ENCODE results near the gene BMP2K. TPM values are rescaled to one million over a fixed set of nuclear protein-coding genes. Genes with fewer than 3 reads are reported as not detected.

BMP2K gene
- polyA plus RNA-seq (2012; ENCODE audit: low read depth, missing spikeins): 3.7 TPM

DNA sequence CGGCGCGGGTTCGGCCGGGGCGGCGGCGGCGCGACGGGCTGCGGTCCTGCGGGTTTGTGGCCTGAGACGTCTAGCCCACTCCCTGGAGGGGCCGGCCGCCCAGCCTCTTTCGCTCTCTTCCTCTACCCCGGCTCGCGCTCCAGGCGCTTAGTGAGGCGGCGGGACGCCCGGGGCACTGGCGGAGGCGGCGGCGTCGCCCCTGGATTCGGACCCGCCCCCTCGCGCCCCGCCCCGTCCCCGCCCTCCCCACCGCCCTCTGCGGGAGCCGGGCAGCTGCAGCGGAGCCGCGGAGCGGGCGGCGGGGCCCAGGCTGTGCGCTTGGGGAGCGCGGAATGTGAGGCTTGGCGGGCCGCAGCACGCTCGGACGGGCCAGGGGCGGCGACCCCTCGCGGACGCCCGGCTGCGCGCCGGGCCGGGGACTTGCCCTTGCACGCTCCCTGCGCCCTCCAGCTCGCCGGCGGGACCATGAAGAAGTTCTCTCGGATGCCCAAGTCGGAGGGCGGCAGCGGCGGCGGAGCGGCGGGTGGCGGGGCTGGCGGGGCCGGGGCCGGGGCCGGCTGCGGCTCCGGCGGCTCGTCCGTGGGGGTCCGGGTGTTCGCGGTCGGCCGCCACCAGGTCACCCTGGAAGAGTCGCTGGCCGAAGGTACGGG, at the start of gene BMP2K:
BMP2K (plus strand) TSS at position 272 of the 650 bp plus-strand sequence; CDS start at position 466, 194 bp downstream.
- FAIRE-seq: no peak
- peak; percentile 60 for TF ChIP-seq POLR2A (IDR thresholded peaks at IDR 0.05; ENCODE audit: low read depth, low read length)
- no peak for TF ChIP-seq POLR2AphosphoS5 (IDR thresholded peaks at IDR 0.05; ENCODE audit: low read depth, low read length)
- peak; percentile 63; the same call in 1 of the 2 replicates for TF ChIP-seq TAF1 (IDR thresholded peaks at IDR 0.05; ENCODE audit: low read depth, low read length)
- TF ChIP-seq PAX5 (IDR thresholded peaks at IDR 0.05; ENCODE audit: insufficient read depth, low read length, severe bottlenecking): no peak
- no peak for TF ChIP-seq SPI1 (IDR thresholded peaks at IDR 0.05; ENCODE audit: low read depth, low read length)
- no peak for TF ChIP-seq POU2F2 (IDR thresholded peaks at IDR 0.05; ENCODE audit: low read depth, low read length)
- DNase-seq (ENCODE audit: insufficient read length, low spot score): peak; percentile 66

DNA sequence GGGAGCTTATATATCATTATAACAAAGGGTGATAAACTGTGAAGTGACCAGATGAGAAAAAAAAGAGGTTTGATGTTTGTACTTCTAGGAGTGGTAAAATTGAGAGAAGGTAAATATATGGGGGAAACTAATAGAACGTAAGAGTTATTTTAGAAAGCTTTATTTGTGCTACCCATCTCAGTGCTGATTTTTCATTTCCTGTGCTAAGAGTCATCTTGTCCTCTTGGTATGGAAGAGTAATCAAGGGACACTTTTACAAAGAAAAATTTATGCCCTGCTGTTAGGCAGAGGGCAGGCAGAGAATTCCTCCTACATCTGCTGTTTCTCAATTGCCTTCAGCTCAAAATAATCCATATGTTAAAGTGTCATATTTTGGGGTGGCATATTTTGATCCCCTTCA, 49.6 kb upstream of the BMP2K start:
- TF ChIP-seq TAF1 (IDR thresholded peaks at IDR 0.05; ENCODE audit: low read depth, low read length) (no peak), POLR2AphosphoS5 (IDR thresholded peaks at IDR 0.05; ENCODE audit: low read depth, low read length) (no peak), POLR2A (IDR thresholded peaks at IDR 0.05; ENCODE audit: low read depth, low read length) (no peak), SPI1 (IDR thresholded peaks at IDR 0.05; ENCODE audit: low read depth, low read length) (no peak), POU2F2 (IDR thresholded peaks at IDR 0.05; ENCODE audit: low read depth, low read length) (no peak), PAX5 (IDR thresholded peaks at IDR 0.05; ENCODE audit: insufficient read depth, low read length, severe bottlenecking) (no peak)
- no peak for DNase-seq (ENCODE audit: insufficient read length, low spot score)
- FAIRE-seq: no peak

DNA sequence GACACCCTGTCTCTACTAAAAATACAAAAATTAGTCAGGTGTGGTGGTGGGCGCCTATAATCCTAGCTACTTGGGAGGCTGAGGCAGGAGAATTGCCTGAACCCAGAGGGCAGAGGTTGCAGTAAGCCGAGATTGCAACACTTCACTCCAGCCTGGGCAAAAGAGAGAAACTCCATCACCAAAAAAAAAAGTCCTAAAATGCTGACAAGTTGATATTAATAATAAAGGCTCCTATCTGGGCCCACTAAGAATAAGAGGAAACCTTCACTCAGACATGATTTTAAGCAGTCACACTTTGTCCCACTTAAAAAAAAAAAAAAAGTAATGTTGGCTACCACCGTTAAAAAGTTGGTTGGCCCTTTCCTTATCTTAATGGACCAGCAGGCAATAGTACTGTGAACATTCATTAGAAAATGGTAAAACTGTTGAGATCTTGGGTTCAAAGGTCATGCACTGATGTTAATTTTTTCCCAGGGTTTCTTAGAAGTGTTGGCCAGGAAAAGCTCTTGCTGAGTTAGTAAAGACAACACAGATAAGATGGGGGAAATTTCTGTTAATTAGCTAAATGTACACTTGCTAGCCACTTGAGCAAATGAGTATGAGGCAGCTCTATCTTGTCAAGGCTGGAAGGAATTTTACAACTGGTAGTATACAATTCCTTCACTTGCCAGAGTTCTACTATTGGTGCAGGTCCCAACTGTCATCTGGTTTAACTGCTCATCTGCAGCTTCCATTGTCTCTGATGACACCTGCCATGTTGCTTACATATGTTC, 43.6 kb upstream of the BMP2K start:
- FAIRE-seq (no peak), DNase-seq (ENCODE audit: insufficient read length, low spot score) (no peak)
- no peak for TF ChIP-seq POLR2A (IDR thresholded peaks at IDR 0.05; ENCODE audit: low read depth, low read length)
- no peak for TF ChIP-seq POU2F2 (IDR thresholded peaks at IDR 0.05; ENCODE audit: low read depth, low read length)
- TF ChIP-seq PAX5 (IDR thresholded peaks at IDR 0.05; ENCODE audit: insufficient read depth, low read length, severe bottlenecking): no peak
- TF ChIP-seq POLR2AphosphoS5 (IDR thresholded peaks at IDR 0.05; ENCODE audit: low read depth, low read length): no peak
- no peak for TF ChIP-seq TAF1 (IDR thresholded peaks at IDR 0.05; ENCODE audit: low read depth, low read length)

DNA sequence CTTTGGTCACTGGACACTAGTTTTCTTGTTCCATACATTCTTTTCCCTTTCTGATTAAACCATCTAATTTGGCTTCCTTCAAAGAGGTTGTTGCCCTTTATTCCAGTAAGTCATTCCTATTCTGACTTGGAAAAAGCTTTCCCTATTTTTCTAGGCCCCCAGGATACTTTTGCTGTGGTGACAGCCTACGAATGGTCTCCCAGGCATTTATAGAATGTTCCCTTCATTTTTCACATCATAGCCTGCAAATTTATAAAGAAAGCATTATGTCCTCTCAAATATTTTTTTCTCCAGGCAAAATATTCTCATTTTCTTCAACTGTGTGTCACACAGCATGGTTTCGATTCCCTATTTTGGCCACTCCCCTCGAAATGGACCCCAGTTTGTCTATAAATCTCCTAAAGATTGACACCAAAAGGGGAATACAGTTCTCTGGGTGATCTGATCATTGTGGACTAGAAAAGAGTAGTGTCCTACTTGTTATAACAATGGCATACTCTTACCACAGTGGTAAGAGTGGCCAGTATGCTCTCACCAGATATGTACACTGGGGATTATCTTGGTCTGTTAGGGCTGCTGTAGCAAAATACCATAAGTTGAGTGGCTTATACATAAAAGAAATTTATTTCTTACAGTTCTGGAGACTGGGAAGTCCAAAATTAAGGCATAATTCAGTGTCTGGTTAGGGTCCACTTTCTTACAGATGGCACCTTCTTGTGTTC, 41.5 kb upstream of the BMP2K start:
- DNase-seq (ENCODE audit: insufficient read length, low spot score): no peak
- FAIRE-seq: peak; percentile 78
- TF ChIP-seq PAX5 (IDR thresholded peaks at IDR 0.05; ENCODE audit: insufficient read depth, low read length, severe bottlenecking) (no peak), SPI1 (IDR thresholded peaks at IDR 0.05; ENCODE audit: low read depth, low read length) (peak; percentile 86)

DNA sequence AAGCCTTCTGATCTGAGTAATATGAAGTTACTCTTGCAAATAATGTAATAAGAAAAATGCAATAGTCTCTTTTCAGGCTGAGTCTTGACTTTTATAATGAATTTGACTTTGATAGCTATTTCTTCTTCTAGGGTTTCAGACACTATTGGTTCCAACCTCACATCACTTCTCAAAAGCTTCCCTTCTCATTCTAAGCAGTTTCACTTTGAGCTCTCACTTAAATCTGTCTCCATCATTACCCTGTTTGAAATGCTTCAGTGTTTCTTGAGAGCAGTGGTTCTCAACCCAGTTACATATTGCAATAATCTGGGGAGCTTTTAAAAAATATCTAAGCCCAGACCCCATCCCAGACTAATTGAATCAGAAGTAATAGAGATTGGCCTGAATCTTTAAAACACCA, 40.5 kb upstream of the BMP2K start:
- TF ChIP-seq TAF1 (IDR thresholded peaks at IDR 0.05; ENCODE audit: low read depth, low read length) (no peak), SPI1 (IDR thresholded peaks at IDR 0.05; ENCODE audit: low read depth, low read length) (no peak), POLR2A (IDR thresholded peaks at IDR 0.05; ENCODE audit: low read depth, low read length) (no peak), POU2F2 (IDR thresholded peaks at IDR 0.05; ENCODE audit: low read depth, low read length) (no peak), POLR2AphosphoS5 (IDR thresholded peaks at IDR 0.05; ENCODE audit: low read depth, low read length) (no peak), PAX5 (IDR thresholded peaks at IDR 0.05; ENCODE audit: insufficient read depth, low read length, severe bottlenecking) (no peak)
- DNase-seq (ENCODE audit: insufficient read length, low spot score) (no peak), FAIRE-seq (no peak)

DNA sequence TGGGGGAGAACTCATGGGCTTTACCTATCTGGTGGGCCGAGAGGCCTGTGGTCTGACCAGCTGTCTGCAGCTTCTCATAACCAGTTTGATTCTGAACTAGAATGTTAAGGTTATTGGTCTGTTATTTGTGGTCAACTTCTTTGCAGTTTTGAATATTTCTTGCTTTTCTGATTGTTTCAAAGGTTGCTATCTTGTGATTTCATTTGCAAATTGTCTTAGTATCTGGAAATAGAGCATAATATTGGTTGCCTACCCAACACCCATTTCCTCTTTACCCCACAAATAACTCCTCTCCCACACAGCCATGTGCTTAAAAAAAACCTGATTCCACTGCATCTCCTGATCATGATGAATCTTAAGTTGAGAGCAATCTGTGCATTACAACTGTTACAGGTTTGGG, 39.1 kb upstream of the BMP2K start:
- FAIRE-seq (peak; percentile 85), DNase-seq (ENCODE audit: insufficient read length, low spot score) (no peak)
- TF ChIP-seq SPI1 (IDR thresholded peaks at IDR 0.05; ENCODE audit: low read depth, low read length) (peak; percentile 54; the same call in 1 of the 2 replicates), POLR2A (IDR thresholded peaks at IDR 0.05; ENCODE audit: low read depth, low read length) (no peak)

DNA sequence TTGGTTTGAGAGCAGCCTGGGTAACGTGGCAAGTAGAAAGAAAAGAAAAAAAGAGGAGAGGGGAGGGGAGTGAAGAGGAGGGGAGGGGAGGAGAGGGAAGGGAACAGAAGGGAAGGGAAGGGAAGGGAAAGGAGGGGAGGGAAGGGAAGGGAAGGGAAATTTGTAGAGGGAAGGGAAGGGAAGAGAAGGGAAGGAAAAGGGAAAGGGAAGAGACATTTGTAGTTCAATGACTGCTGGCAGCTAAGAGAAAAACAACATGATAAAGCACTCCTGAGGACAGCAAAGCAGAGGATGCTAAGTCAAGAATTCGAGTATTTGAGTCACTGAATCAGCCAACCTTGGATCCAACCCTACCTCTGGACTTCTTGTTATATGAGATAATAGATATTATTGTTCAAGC, 38.2 kb upstream of the BMP2K start:
- FAIRE-seq (no peak), DNase-seq (ENCODE audit: insufficient read length, low spot score) (no peak)
- TF ChIP-seq POLR2A (IDR thresholded peaks at IDR 0.05; ENCODE audit: low read depth, low read length) (no peak), SPI1 (IDR thresholded peaks at IDR 0.05; ENCODE audit: low read depth, low read length) (no peak), POU2F2 (IDR thresholded peaks at IDR 0.05; ENCODE audit: low read depth, low read length) (no peak), TAF1 (IDR thresholded peaks at IDR 0.05; ENCODE audit: low read depth, low read length) (no peak), PAX5 (IDR thresholded peaks at IDR 0.05; ENCODE audit: insufficient read depth, low read length, severe bottlenecking) (no peak), POLR2AphosphoS5 (IDR thresholded peaks at IDR 0.05; ENCODE audit: low read depth, low read length) (no peak)

DNA sequence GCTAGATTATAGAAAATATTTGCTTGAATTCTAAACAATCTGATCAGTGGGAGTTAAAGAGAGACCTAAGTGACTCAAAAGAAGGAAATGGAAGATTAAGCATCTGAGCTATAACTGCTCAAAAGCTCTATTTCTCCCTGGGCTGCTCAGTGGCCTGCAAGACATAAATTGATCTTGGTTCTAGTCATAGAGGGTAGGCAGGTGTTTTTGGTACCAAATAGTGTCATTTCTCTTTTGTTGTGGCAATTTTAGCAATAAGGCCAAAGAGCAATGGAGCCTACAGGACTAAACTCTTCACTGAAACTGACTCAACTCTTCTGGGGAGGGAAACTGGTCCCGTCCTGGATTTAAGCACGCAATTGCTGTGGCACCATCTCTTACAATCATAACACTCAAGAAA, 33.9 kb upstream of the BMP2K start:
- TF ChIP-seq SPI1 (IDR thresholded peaks at IDR 0.05; ENCODE audit: low read depth, low read length) (peak; percentile 22; the same call in 1 of the 2 replicates), PAX5 (IDR thresholded peaks at IDR 0.05; ENCODE audit: insufficient read depth, low read length, severe bottlenecking) (no peak)
- FAIRE-seq: no peak
- no peak for DNase-seq (ENCODE audit: insufficient read length, low spot score)

DNA sequence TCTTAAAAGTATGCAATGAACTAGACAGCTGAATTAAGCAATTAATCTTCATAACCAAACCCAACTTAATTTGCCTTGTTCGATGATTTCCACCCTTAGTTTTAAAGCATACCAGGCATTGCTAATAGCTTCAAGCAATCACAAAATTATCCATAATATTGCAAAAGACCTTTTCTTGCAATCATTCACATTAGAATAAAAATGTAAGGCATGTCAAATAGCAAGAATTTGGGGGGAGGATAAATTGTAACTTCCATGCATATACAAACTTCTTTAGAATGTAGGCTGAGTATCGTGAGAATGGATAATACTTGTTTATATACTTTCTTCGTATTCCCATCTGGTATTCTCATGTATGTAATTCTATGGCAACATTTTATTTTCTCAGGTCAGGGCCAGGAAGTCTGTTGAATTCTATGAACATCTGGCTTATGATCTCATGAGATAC, 28.7 kb upstream of the BMP2K start:
- peak; percentile 31 for FAIRE-seq
- no peak for DNase-seq (ENCODE audit: insufficient read length, low spot score)
- TF ChIP-seq TAF1 (IDR thresholded peaks at IDR 0.05; ENCODE audit: low read depth, low read length) (no peak), POLR2A (IDR thresholded peaks at IDR 0.05; ENCODE audit: low read depth, low read length) (no peak), SPI1 (IDR thresholded peaks at IDR 0.05; ENCODE audit: low read depth, low read length) (no peak), POLR2AphosphoS5 (IDR thresholded peaks at IDR 0.05; ENCODE audit: low read depth, low read length) (no peak), PAX5 (IDR thresholded peaks at IDR 0.05; ENCODE audit: insufficient read depth, low read length, severe bottlenecking) (no peak)
